ENCODE results near the gene ZNF784.
A peak's percentile ranks its signal among the peaks of the same experiment; 100 is the strongest.

Gene ZNF784

GRCh38 chr19:55646889-55647731 is 22.7 kb upstream of the ZNF784 start:
- in situ Hi-C loops (cut with HindIII; ENCODE audit: low pct_ligation_motif_present, low pct_unique_long_range_greater_than_20kb, low sequenced_read_pairs): no loop called here
- no peak for DNase-seq

DNA sequence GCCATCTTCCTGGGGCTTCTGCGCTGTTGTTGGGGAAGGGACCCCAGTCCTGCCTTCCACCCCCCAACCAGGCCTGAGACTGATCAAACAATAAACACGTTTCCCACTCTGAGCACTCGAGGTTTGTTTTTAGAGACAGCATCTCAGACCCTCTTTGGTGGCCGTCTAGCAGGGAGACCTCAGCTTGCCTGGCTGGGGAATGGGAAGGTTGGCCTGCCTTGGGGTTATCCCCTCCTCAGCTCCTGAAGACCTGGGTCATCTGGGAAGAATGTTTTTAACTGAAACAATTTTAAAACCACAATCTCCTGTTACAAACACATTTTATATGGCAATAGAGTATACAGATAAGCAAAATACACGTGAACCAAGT is 21.1 kb upstream of the ZNF784 start:
- in situ Hi-C loops (cut with HindIII; ENCODE audit: low pct_ligation_motif_present, low pct_unique_long_range_greater_than_20kb, low sequenced_read_pairs): no loop called here
- DNase-seq: no peak

DNA sequence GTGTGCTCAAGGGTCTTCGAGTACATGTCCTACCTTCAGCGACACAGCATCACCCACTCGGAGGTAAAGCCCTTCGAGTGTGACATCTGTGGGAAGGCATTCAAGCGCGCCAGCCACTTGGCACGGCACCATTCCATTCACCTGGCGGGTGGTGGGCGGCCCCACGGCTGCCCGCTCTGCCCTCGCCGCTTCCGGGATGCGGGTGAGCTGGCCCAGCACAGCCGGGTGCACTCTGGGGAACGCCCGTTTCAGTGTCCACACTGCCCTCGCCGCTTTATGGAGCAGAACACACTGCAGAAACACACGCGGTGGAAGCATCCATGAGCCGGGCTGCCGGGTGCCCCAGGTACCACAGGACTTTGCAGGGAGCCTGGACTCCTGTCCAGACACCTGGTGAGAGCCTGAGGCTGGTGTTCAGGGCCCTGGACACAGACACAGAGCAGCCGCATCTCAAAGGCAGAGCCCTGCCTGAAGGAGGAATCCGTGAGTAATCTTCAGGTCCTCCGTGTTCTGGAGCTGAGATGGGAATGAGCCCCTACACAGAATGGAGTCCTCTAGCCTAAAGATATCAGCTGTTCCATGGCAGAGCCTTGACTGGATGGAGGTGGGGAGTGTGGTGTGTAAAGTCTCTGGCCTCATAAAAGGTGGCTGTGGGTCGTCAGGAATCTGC is 20.6 kb upstream of the ZNF784 start:
- in situ Hi-C loops (cut with HindIII; ENCODE audit: low pct_ligation_motif_present, low pct_unique_long_range_greater_than_20kb, low sequenced_read_pairs): no loop called here
- no peak for DNase-seq

GRCh38 chr19:55644191-55644833 is 19.9 kb upstream of the ZNF784 start:
- DNase-seq: no peak
- in situ Hi-C loops (cut with HindIII; ENCODE audit: low pct_ligation_motif_present, low pct_unique_long_range_greater_than_20kb, low sequenced_read_pairs): no loop called here

- no peak for DNase-seq
- in situ Hi-C loops (cut with HindIII; ENCODE audit: low pct_ligation_motif_present, low pct_unique_long_range_greater_than_20kb, low sequenced_read_pairs): no loop called here
Observed at GRCh38 chr19:55643887-55644176, 19.5 kb upstream of the ZNF784 start.

DNA sequence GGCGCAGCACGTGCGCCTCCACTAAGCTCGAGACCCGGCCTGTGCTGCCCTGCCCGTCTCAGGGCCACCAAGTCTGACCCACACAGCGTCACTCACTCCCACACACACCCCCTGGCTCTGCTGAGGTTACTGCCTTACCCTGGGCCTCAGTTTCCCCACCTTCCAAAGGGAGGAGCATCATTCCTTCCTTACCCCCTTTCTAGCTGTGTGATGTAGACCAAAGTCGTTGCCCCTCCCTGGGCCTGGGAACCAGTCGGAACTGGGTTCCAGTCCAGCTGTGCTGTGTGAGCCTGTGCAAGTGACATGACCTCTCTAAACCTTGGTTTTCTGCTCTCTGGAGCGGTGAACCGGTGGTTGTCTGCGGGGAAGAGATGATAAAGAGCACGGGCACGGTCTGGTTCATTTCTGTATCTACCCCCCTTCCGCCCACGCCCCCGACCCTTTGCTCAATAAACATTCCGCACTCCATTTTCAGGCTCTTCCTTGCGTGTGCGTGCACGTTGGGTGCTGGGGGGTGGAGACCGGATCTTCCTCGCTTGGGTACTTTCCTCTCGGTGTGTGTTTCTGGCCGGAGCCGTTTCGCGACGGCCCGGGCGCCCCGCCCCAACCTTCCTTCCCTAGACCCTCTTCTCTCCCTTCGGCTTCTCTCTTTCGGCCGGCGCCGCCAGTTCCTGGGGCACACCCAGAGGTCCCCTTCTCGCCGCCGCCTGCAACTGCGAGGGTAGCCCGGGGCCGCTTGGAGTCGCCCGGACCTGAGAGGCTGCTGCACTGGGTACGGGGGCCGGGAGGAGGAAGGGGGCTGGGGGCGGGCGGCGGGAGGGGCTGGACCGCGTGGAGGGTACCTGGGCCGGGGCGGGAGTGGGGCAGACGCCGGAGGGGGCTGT is 18.9 kb upstream of the ZNF784 start, which contains the start of gene ZNF581:
Gene ZNF581 (plus strand): TSS at position 647 of the 884 bp plus-strand sequence. CDS start 923 bp downstream, outside the sequence.
- in situ Hi-C loops (cut with HindIII; ENCODE audit: low pct_ligation_motif_present, low pct_unique_long_range_greater_than_20kb, low sequenced_read_pairs): no loop called here
- peak; percentile 69 for DNase-seq

DNA sequence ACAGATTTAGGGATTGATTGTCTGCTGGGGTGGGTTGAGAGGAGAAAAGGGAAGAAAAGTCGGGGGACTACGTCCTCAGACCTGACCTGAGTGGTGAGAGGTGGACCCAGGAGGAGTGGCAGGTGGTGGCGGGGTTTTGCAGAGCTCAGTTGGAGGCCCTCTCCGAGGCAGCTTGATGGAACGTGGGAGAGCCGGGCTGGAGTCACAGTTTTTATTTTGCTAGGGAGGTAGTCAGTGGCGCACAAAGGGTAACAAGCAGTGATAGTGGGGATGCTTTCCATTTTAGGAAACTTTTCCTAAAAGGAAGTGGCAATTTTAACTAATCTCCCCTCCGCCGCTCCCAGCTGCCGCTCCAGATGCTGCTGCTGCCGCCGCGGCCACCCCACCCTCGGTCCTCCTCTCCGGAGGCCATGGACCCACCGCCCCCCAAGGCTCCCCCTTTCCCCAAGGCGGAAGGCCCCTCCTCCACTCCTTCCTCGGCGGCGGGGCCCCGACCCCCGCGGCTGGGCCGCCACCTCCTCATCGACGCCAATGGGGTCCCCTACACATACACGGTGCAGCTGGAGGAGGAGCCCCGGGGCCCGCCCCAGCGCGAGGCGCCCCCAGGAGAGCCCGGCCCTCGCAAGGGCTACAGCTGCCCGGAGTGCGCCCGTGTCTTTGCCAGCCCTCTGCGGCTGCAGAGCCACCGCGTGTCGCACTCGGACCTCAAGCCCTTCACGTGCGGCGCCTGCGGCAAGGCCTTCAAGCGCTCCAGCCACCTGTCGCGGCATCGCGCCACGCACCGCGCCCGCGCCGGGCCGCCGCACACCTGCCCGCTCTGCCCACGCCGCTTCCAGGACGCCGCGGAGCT is 18.0 kb upstream of the ZNF784 start:
- no peak for DNase-seq
- in situ Hi-C loops (cut with HindIII; ENCODE audit: low pct_ligation_motif_present, low pct_unique_long_range_greater_than_20kb, low sequenced_read_pairs): no loop called here

DNA sequence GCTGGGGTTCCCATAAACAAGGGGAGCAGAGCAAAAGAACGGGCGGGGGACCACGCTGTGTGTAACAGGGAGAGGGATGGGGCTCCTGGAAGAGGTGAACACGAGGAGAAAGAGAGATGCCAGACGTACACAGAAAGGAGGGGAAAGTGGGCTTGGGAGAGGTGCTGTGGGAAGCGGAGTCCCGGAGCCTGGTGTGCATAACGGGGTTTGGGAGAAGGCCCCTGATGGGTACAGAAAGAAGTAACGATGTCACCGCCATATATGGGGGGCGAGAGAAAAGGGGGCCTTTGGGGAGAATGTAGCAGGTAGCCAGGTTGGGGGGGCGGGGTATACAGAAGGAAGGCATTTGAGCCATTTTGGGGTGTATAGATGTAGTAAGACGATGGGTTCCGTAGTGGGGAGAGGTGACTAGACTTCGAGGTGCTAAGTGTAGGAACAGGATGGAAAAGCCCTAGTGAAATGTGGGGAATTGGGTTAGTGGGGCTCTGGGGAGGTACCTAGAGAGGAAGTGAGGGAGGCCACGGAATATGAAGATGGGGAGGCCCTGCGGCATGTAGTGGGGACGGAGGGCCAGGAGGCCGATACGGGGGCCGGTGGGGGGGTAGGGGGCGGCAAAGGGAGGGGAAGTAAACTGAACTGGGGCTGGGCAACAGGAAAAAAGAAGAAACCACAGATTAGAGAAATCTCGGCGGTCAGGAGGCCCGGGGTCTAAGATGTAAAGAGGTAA is 17.2 kb upstream of the ZNF784 start:
- in situ Hi-C loops (cut with HindIII; ENCODE audit: low pct_ligation_motif_present, low pct_unique_long_range_greater_than_20kb, low sequenced_read_pairs): no loop called here
- DNase-seq: no peak

- DNase-seq: peak; percentile 72
- in situ Hi-C loops (cut with HindIII; ENCODE audit: low pct_ligation_motif_present, low pct_unique_long_range_greater_than_20kb, low sequenced_read_pairs): no loop called here
Observed at GRCh38 chr19:55640577-55641425, 16.4 kb upstream of the ZNF784 start, which contains the start of gene ZNF580. ZNF580 (plus strand) TSS chr19:55641002; CDS start chr19:55642509, 1,507 bp downstream.

DNA sequence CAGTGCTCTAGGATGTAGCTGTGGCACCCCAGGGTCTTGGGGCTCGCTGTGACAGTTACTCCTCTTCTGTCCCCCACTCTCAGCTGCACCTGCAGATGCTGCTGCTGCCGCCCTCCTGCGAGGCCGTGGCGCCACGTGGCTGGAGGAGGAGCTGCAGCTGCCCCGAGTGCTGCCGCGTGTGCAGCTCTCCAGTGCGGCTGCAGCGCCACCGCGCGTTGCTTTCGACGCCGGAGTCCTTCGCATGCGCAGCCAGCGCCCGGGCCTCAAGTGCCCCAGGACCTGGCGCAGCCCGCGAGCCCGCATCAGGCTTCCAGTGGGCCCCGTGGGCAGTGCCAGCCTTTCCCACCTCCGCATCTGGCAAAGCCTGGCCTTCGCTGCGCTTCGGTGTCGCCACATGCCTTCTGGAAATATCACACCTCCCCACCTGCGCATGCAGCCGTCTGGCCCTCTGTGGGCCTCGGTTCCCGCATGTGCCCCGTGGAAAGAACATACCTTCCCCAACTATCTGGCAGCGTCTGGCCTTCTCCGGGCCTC is 15.7 kb upstream of the ZNF784 start:
- DNase-seq: no peak
- in situ Hi-C loops (cut with HindIII; ENCODE audit: low pct_ligation_motif_present, low pct_unique_long_range_greater_than_20kb, low sequenced_read_pairs): no loop called here

DNA sequence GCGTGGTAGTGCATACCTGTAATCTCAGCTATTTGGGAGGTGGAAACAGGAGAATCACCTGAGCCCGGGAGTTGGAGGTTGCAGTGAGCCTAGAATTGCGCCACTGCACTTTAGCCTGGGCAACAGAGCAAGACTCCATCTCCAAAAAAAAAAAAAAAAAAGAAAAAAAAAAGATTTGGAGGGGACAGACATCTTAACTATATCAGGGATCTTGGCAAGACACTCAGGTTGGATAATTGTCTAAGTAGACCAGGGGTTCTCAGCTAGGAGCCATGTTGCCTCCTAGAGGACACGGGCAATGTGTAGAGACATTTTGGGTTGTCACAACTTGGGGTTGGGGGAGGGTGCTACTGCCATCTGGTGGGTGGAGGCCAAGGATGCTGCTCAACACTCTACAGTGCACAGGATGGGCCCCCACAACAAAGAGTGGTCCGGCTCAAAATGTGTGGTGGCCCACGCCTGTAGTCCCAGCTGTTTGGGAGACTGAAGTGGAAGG is 14.5 kb upstream of the ZNF784 start:
- peak; percentile 50 for DNase-seq
- in situ Hi-C loops (cut with HindIII; ENCODE audit: low pct_ligation_motif_present, low pct_unique_long_range_greater_than_20kb, low sequenced_read_pairs): no loop called here

DNA sequence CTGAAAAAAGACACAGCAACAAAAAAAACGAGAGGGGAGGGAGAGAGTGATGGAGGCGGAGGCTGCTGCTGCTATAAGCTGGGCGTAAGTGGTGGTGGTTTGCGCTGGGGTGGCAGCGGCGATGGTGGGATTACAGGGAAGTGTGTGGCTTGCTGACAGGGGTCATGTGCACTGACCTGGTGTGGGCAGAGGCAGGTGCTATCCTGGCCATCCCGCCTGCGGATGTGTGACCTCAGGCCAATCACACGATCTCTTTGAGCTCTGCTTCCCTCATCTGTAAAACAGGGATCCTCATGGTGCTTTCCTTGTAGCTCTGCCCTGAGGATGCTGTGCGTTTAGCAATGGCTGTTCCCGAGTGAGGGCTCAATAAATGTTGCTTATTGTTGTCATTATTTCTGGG is 13.2 kb upstream of the ZNF784 start:
- DNase-seq: no peak
- in situ Hi-C loops (cut with HindIII; ENCODE audit: low pct_ligation_motif_present, low pct_unique_long_range_greater_than_20kb, low sequenced_read_pairs): no loop called here

GRCh38 chr19:55636723-55637122 is 12.4 kb upstream of the ZNF784 start:
- no peak for DNase-seq
- in situ Hi-C loops (cut with HindIII; ENCODE audit: low pct_ligation_motif_present, low pct_unique_long_range_greater_than_20kb, low sequenced_read_pairs): no loop called here

DNA sequence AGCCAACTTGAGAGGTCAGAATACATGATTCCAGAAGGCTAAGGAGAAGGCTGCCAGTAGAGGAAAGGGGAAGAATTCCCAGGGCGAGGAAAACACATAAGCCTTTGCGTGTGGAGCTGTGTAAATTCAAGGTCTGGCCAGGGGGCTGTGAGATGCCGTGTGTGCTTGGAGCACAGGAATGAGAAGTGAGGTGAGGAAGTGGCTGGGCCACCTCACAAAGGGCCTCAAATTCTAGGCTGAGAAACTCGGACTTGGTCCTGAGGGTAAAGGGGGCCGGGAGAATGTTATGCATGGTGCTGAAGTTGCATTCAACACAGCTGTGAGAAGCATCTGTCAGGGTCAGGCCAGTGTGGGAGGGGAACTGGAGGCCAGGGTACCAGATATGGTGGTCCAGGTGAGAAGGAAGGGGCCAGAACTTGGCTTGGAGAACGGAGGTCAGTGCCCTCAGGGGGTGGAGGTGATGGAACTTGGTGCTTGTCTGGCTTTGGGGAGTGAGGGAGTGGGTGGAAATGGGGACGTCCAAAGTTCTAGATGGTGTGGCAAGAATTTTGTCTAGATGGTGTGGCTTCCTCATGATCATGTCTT is 11.6 kb upstream of the ZNF784 start:
- in situ Hi-C loops (cut with HindIII; ENCODE audit: low pct_ligation_motif_present, low pct_unique_long_range_greater_than_20kb, low sequenced_read_pairs): no loop called here
- DNase-seq: no peak

DNA sequence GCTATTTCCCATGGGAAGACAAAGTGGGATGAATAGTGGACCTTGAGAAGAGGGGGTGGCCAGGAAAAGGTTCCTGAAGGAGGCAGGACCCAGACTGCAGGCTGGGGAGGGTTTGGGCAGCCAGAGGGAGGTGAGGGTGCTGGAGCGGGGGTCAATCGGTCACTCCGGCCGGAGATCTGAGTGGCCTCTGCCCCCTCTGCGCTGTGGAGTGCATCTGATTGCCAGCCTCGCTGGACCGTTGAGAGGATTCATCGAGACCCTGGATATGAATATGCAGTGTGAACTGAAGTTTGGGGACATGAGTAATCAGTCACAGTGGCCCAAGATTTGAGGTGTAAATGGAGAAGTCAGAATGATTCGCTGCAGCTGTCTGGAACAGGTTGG is 11.0 kb upstream of the ZNF784 start:
- no peak for DNase-seq
- in situ Hi-C loops (cut with HindIII; ENCODE audit: low pct_ligation_motif_present, low pct_unique_long_range_greater_than_20kb, low sequenced_read_pairs): no loop called here

DNA sequence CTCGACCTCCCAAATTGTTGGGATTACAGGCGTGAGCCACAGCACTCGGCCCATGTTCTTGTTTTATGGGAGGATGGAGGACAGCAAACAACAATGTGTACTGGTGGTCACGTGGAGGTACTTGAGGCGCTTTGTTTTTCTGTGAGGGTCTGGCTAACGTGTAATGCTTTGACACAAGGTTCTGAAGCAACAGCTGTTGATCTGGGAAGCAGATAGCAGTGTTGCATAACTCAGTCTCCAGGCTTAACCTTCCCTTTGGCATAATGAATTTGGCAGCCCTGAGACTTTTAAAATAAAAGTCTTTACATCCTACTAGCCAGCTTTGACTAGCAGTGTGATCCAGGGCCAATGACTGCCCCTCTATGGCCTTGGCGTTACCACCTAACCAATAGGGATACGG is 9.5 kb upstream of the ZNF784 start:
- in situ Hi-C loops (cut with HindIII; ENCODE audit: low pct_ligation_motif_present, low pct_unique_long_range_greater_than_20kb, low sequenced_read_pairs): no loop called here
- no peak for DNase-seq

Data from ACHN (cell line).